ENCODE results near the gene CFLAR.
"Not testable (repeated sequence)": the region's sequence is repeated elsewhere in the genome, so short reads cannot be mapped to it uniquely, and the experiment has no call there.

The CFLAR gene

GRCh38 chr2:201149064-201149820 lies 33.3 kb downstream of the CFLAR start:
- TF ChIP-seq CTCF (IDR thresholded peaks at IDR 0.05; ENCODE audit: borderline replicate concordance, insufficient read depth, low read depth, low read length): no peak
- H3K4me3 ChIP-seq (ENCODE audit: low read depth, low read length): no peak overlapping the region

- not testable (repeated sequence) for H3K4me3 ChIP-seq (ENCODE audit: low read depth, low read length)
These were observed 33.8 kb downstream of the CFLAR start for GRCh38 chr2:201149821-201150165.

- no peak overlapping the region for H3K4me3 ChIP-seq (ENCODE audit: low read depth, low read length)
- TF ChIP-seq CTCF (IDR thresholded peaks at IDR 0.05; ENCODE audit: borderline replicate concordance, insufficient read depth, low read depth, low read length): no peak
These were observed 34.6 kb downstream of the CFLAR start for GRCh38 chr2:201150454-201151020.

GRCh38 chr2:201151127-201151981 lies 35.4 kb downstream of the CFLAR start:
- no peak for TF ChIP-seq CTCF (IDR thresholded peaks at IDR 0.05; ENCODE audit: borderline replicate concordance, insufficient read depth, low read depth, low read length)
- no peak overlapping the region for H3K4me3 ChIP-seq (ENCODE audit: low read depth, low read length)

- no peak for TF ChIP-seq CTCF (IDR thresholded peaks at IDR 0.05; ENCODE audit: borderline replicate concordance, insufficient read depth, low read depth, low read length)
- H3K4me3 ChIP-seq (ENCODE audit: low read depth, low read length): no peak overlapping the region
These were observed 36.6 kb downstream of the CFLAR start for GRCh38 chr2:201152517-201152916.

GRCh38 chr2:201152999-201153815 lies 37.2 kb downstream of the CFLAR start:
- TF ChIP-seq CTCF (IDR thresholded peaks at IDR 0.05; ENCODE audit: borderline replicate concordance, insufficient read depth, low read depth, low read length): no peak
- no peak overlapping the region for H3K4me3 ChIP-seq (ENCODE audit: low read depth, low read length)

Measured in GM12875 (cell line).